Spleen (tissue), 11 donors: Measurements from ENCODE around the gene NARF. TPM values are rescaled to one million over a fixed set of nuclear protein-coding genes. Genes with fewer than 3 reads are reported as not detected.

Source experiments
- DNase-seq: peaks from one replicate; pipeline ENCODE4 v3.0.0-alpha.2; 2020
- H3K27ac ChIP-seq, 8 donors: fragments of 200-600 bp; sonication (generic) in 7 of 8; 1 replicate in 4 of 8; 2 replicates in 4 of 8; pipeline versions ENCODE4 v1.5.0 to v1.8.0; 2016 to 2021; ENCODE audit warnings: inconsistent platforms in 4 of 8, mild to moderate bottlenecking in 4 of 8, moderate library complexity in 1 of 8
- H3K27me3 ChIP-seq, 7 donors: fragments of 200-600 bp; sonication (generic) in 6 of 7; replicated peaks in 1 of 7; 1 replicate in 4 of 7; 2 replicates in 3 of 7; pipeline versions ENCODE4 v1.5.0 to v1.8.0; 2016 to 2021; ENCODE audit warnings: inconsistent platforms in 3 of 7, mild to moderate bottlenecking in 1 of 7
- H3K36me3 ChIP-seq, 6 donors: fragments of 200-600 bp; sonication (generic) in 5 of 6; 1 replicate in 4 of 6; 2 replicates in 2 of 6; pipeline versions ENCODE4 v1.5.0 to v1.8.0; 2016 to 2021; ENCODE audit warnings: inconsistent platforms in 2 of 6
- H3K4me1 ChIP-seq, 6 donors: fragments of 200-600 bp; sonication (generic) in 5 of 6; 1 replicate in 3 of 6; 2 replicates in 3 of 6; pipeline versions ENCODE4 v1.5.0 to v1.8.0; 2016 to 2021; ENCODE audit warnings: inconsistent platforms in 3 of 6
- H3K4me3 ChIP-seq, 8 donors: fragments of 200-600 bp; sonication (generic) in 7 of 8; 1 replicate in 4 of 8; 2 replicates in 4 of 8; pipeline versions ENCODE4 v1.5.0 to v1.8.0; 2016 to 2021; ENCODE audit warnings: inconsistent platforms in 4 of 8, mild to moderate bottlenecking in 4 of 8, moderate library complexity in 2 of 8
- H3K9me3 ChIP-seq, 8 donors: fragments of 200-600 bp; sonication (generic) in 7 of 8; 1 replicate in 4 of 8; 2 replicates in 4 of 8; pipeline versions ENCODE4 v1.5.0 to v1.8.0; 2016 to 2021; ENCODE audit warnings: inconsistent platforms in 4 of 8
- CTCF ChIP-seq, 11 experiments: fragments of 200-600 bp in 7 of 11; fragments of 450-650 bp in 4 of 11; sonication (generic) in 4 of 11; IDR thresholded peaks in 8 of 11; conservative IDR thresholded peaks in 3 of 11; 1 replicate in 7 of 11; 2 replicates in 4 of 11; pipeline versions ENCODE4 v1.4.0 to v1.8.0; 2016 to 2021; ENCODE audit warnings: antibody characterized with exemption in 11 of 11, inconsistent platforms in 4 of 11, mild to moderate bottlenecking in 1 of 11
- POLR2A ChIP-seq, 3 donors: fragments of 450-650 bp; IDR thresholded peaks; one replicate each; pipeline ENCODE4 v1.5.1; 2017; ENCODE audit warnings: antibody characterized with exemption in 3 of 3, mild to moderate bottlenecking in 1 of 3
- POLR2AphosphoS5 ChIP-seq, 3 donors: sonication (generic); formaldehyde crosslinking; IDR thresholded peaks; one replicate each; pipeline ENCODE4 v1.5.1; 2017; ENCODE audit warnings: antibody characterized with exemption in 3 of 3
- WGBS, 5 donors: extraction: QIAGEN DNeasy Blood & Tissue Kit in 3 of 5; methylation state at CpG; one replicate each; pipeline versions ENCODE4 v1.1.5 to v1.1.7; 2013 to 2018; 5-methylcytosine and 5-hydroxymethylcytosine counted together
- intact Hi-C: fragments of 100-400 bp; cut with DNase I; formaldehyde crosslinking; loops from one replicate; pipeline ENCODE4 v1.15.0; 2023; ENCODE audit warnings: low total_unique reads
- polyA plus RNA-seq, 3 donors: library from polyadenylated mRNA; stranded (reverse); fragments of 200-250 nt; gene quantifications; one replicate each; pipeline ENCODE4 v1.2.1, GENCODE V29; 2013
- total RNA-seq, 7 donors: library from RNA; depleted of rRNA in 3 of 7; stranded (reverse); fragments of >200 nt in 3 of 7; fragmentation: NEBNext Ultra II Directional in 4 of 7; extraction: Animal tissue kit (Norgen Biotek cat#: 25700) in 4 of 7; gene quantifications; one replicate each; pipeline versions ENCODE4 v1.1.0 to v1.2.1, GENCODE V29; 2016 to 2021
- donor health status: healthy with polysubstance abuse.
- donor health status: DM: no; HTN: no; CAD: no; lungs with moderate emphysema.
- donor health status: DM: no; HTN: no; CAD: no.
- donor health status: Bipolar disorder and iron deficiency.
- donor health status: healthy.
- donor health status: DM: no; HTN: no; CAD: no.
- donor health status: DM: yes; HTN: yes; CAD: no.

The NARF gene
- total and polyA plus RNA-seq, 10 donors = 59.5 to 127 (median 97.7) TPM

- intact Hi-C loops = loop anchor here (2.0 kb wide), 1 partner anchor 65 kb away; no protein-coding TSS in a partner anchor
- WGBS, 5 donors = 85 to 94% (median 90%) methylated on average over 26 of the region's 26 CpGs
- no peak for DNase-seq
Measured at GRCh38 chr17:82415336-82415735, 43.2 kb upstream of the NARF start.

DNA sequence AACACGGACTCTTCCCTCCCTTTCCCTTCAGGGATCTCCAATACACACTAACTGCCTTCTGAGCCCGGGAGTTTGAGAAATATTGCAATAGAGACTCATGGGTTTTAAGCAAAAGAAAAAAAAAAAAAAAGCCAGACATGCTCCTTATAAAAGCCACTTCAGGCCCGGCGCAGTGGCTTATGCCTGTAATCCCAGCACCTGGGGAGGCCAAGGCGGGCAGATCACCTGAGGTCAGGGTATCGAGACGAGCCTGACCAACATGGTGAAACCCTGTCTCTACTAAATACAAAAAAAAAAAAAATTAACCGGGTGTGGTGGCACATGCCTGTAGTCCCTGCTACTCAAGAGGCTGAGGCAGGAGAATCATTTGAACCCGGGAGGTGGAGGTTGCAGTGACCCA is 42.8 kb upstream of the NARF start:
- WGBS, 5 donors = 88 to 91% (median 90%) methylated on average over 9 of the region's 9 CpGs
- H3K4me3 ChIP-seq = no peak overlapping the region
- H3K9me3 ChIP-seq = no peaks in the 10 kb centered on the region
- TF ChIP-seq CTCF (IDR thresholded peaks at IDR 0.05 in 8 of 11, conservative IDR thresholded peaks at IDR 0.05 in 3 of 11) (no peak), POLR2AphosphoS5 (IDR thresholded peaks at IDR 0.05) (no peak), POLR2A (IDR thresholded peaks at IDR 0.05) (no peak)
- H3K36me3 ChIP-seq = peaks cover 0 to 29% (median 7%) of the 10 kb centered on the region in 6 donors
- H3K4me1 ChIP-seq = peaks cover 18 to 58% (median 38%) of the 10 kb centered on the region in 6 donors
- intact Hi-C loops = loop anchor here (2.0 kb wide), 1 partner anchor 65 kb away; no protein-coding TSS in a partner anchor
- no peak for DNase-seq
- H3K27me3 ChIP-seq = no peaks in the 10 kb centered on the region
- H3K27ac ChIP-seq = no peak overlapping the region

More at GRCh38 chr17:82415336-82415735, 43.2 kb upstream of the NARF start:
- H3K4me3 ChIP-seq = no peak overlapping the region
- H3K9me3 ChIP-seq = no peaks in the 10 kb centered on the region
- TF ChIP-seq POLR2A (IDR thresholded peaks at IDR 0.05) (no peak), POLR2AphosphoS5 (IDR thresholded peaks at IDR 0.05) (no peak), CTCF (IDR thresholded peaks at IDR 0.05 in 8 of 11, conservative IDR thresholded peaks at IDR 0.05 in 3 of 11) (no peak)
- H3K27ac ChIP-seq = no peak overlapping the region
- H3K36me3 ChIP-seq = peaks cover 0 to 27% (median 6%) of the 10 kb centered on the region in 6 donors
- peaks cover 18 to 58% (median 38%) of the 10 kb centered on the region in 6 donors for H3K4me1 ChIP-seq
- H3K27me3 ChIP-seq = no peaks in the 10 kb centered on the region

DNA sequence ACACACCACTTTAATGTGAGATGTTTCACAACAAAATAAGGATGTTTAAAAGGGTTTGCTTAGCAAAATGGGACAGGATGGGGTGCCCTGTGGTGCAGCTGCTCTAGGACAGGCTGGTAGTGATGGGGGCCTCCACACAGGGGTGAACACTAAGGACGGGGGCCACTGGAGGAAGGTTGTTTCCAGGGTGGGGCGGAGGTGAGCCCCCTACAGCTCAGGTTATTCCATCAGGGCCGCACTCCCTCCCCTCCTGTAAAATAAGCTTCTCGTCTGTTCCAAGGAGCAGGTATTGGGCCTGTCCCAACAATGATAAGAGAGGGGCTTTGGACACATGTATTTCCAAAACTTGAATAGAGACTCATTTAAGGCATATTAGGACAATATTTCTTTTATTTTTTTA is 42.3 kb upstream of the NARF start:
- no peak for DNase-seq
- intact Hi-C loops = no loop called here
- H3K27ac ChIP-seq = no peak overlapping the region
- H3K4me1 ChIP-seq = peaks cover 18 to 58% (median 38%) of the 10 kb centered on the region in 6 donors
- H3K4me3 ChIP-seq = no peak overlapping the region
- H3K27me3 ChIP-seq = no peaks in the 10 kb centered on the region
- WGBS, 5 donors = 88 to 96% (median 91%) methylated on average over 4 of the region's 4 CpGs
- H3K36me3 ChIP-seq = peaks cover 0 to 32% (median 7%) of the 10 kb centered on the region in 6 donors
- TF ChIP-seq CTCF (IDR thresholded peaks at IDR 0.05 in 8 of 11, conservative IDR thresholded peaks at IDR 0.05 in 3 of 11) (no peak), POLR2A (IDR thresholded peaks at IDR 0.05) (no peak), POLR2AphosphoS5 (IDR thresholded peaks at IDR 0.05) (no peak)
- H3K9me3 ChIP-seq = no peaks in the 10 kb centered on the region

DNA sequence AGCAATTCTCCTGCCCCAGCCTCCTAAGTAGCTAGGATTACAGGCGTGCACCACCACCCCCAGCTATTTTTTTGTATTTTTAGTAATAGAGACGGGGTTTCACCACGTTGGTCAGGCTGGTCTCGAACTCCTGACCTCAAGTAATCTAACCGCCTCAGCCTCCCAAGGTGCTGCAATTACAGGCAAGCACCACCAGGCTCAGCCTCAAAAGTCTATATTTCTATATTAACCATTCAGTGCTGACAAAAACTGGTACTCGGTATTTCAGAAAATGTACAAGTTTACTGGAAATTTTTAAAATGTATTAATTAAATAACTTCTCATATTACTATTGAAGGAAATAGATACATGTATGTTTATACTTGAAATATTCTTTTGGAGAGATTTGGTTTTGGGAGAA is 41.8 kb upstream of the NARF start:
- DNase-seq = no peak
- Histone ChIP-seq H3K27ac (no peak overlapping the region), H3K9me3 (no peaks in the 10 kb centered on the region), H3K36me3 (peaks cover 0 to 32% (median 6%) of the 10 kb centered on the region in 6 donors), H3K27me3 (no peaks in the 10 kb centered on the region), H3K4me3 (no peak overlapping the region), H3K4me1 (peaks cover 18 to 58% (median 38%) of the 10 kb centered on the region in 6 donors)
- TF ChIP-seq POLR2A (IDR thresholded peaks at IDR 0.05) (no peak), POLR2AphosphoS5 (IDR thresholded peaks at IDR 0.05) (no peak), CTCF (IDR thresholded peaks at IDR 0.05 in 8 of 11, conservative IDR thresholded peaks at IDR 0.05 in 3 of 11) (no peak)
- 81 to 92% (median 88%) methylated on average over 6 of the region's 6 CpGs for WGBS, 5 donors
- intact Hi-C loops = no loop called here
